Heart left ventricle (tissue), 16 donors: Measurements from ENCODE around the gene BBC3. TPM values are rescaled to one million over a fixed set of nuclear protein-coding genes. Genes with fewer than 3 reads are reported as not detected.
"Not testable (repeated sequence)": the region's sequence is repeated elsewhere in the genome, so short reads cannot be mapped to it uniquely, and the experiment has no call there.

Source experiments
- ATAC-seq, 4 donors: fragments of 200-7000 bp; cut with Tn5 transposase; one replicate each; pipeline ENCODE4 v1.9.1; 2020 to 2022; ENCODE audit warnings: moderate library complexity in 4 of 4, mild to moderate bottlenecking in 3 of 4, moderate number of reproducible peaks in 1 of 4
- DNase-seq, 5 donors: peaks; one replicate each; pipeline ENCODE4 v3.0.0-alpha.2; 2020
- H3K27ac ChIP-seq, 12 donors: fragments of 200-600 bp; sonication (generic) in 4 of 12; one replicate each; pipeline versions ENCODE4 v1.5.0 to v1.8.0; 2016 to 2022; ENCODE audit warnings: mild to moderate bottlenecking in 2 of 12
- H3K27me3 ChIP-seq, 9 donors: fragments of 200-600 bp; sonication (generic) in 2 of 9; one replicate each; pipeline versions ENCODE4 v1.5.1 to v1.8.0; 2016 to 2022; ENCODE audit warnings: mild to moderate bottlenecking in 3 of 9
- H3K36me3 ChIP-seq, 9 donors: fragments of 200-600 bp; sonication (generic) in 2 of 9; one replicate each; pipeline versions ENCODE4 v1.5.0 to v1.8.0; 2018 to 2022; ENCODE audit warnings: mild to moderate bottlenecking in 2 of 9
- H3K4me1 ChIP-seq, 12 donors: fragments of 200-600 bp; sonication (generic) in 4 of 12; one replicate each; pipeline versions ENCODE4 v1.5.0 to v1.8.0; 2016 to 2022; ENCODE audit warnings: mild to moderate bottlenecking in 3 of 12
- H3K4me3 ChIP-seq, 12 donors: fragments of 200-600 bp; sonication (generic) in 4 of 12; one replicate each; pipeline versions ENCODE4 v1.5.0 to v1.8.0; 2017 to 2022; ENCODE audit warnings: mild to moderate bottlenecking in 9 of 12, moderate library complexity in 4 of 12
- H3K9me3 ChIP-seq, 12 donors: fragments of 200-600 bp; sonication (generic) in 4 of 12; one replicate each; pipeline versions ENCODE4 v1.5.0 to v1.8.0; 2016 to 2022; ENCODE audit warnings: mild to moderate bottlenecking in 1 of 12
- CTCF ChIP-seq, 12 donors: fragments of 200-600 bp; sonication (generic) in 4 of 12; IDR thresholded peaks; one replicate each; pipeline versions ENCODE4 v1.5.0 to v1.8.0; 2018 to 2022; ENCODE audit warnings: antibody characterized with exemption in 12 of 12, mild to moderate bottlenecking in 5 of 12
- POLR2A ChIP-seq, 2 donors: fragments of 450-650 bp; IDR thresholded peaks; one replicate each; pipeline ENCODE4 v1.6.1; 2017; ENCODE audit warnings: antibody characterized with exemption in 2 of 2, mild to moderate bottlenecking in 2 of 2, moderate library complexity in 2 of 2
- WGBS, 4 donors: extraction: QIAGEN DNeasy Blood & Tissue Kit in 2 of 4; methylation state at CpG; one replicate each; pipeline versions ENCODE4 v1.1.5 to v1.1.7; 2013 to 2018; 5-methylcytosine and 5-hydroxymethylcytosine counted together
- intact Hi-C, 10 donors: fragments of 100-400 bp; cut with DNase I; formaldehyde crosslinking; loops; one replicate each; pipeline versions ENCODE4 v1.11.1 to v1.14.2; 2022
- long read RNA-seq, 3 donors: library from polyadenylated mRNA; unstranded; transcript quantifications; one replicate each; pipeline ENCODE4 v2.0.0, GENCODE V29; 2020 to 2021
- polyA plus RNA-seq, 2 donors: library from polyadenylated mRNA; stranded (reverse); fragments of 200-250 nt; gene quantifications; one replicate each; pipeline ENCODE4 v1.2.3, GENCODE V29; 2013
- total RNA-seq, 9 donors: library from RNA; depleted of rRNA in 2 of 9; stranded (reverse); fragments of >200 nt in 2 of 9; fragmentation: NEBNext Ultra II Directional in 3 of 9; extraction: Animal tissue kit (Norgen Biotek cat#: 25700) in 3 of 9; gene quantifications; one replicate each; pipeline versions ENCODE4 v1.1.0 to v1.2.4, GENCODE V29; 2016 to 2023
- donor health status: ischemic (EF 13 %, LVEDD 7.1; RV severe dilation, severe dysfunction).
- donor health status: healthy with polysubstance abuse.
- donor health status: DM: no; HTN: yes; CAD: no.
- donor health status: DM: no; HTN: no; CAD: no.
- donor health status: ischemic (EF 25% LVEDD 6.9; RV normal size, moderate dysfunction).
- donor health status: ischemic (EF 25% LVEDD 5.7; RV mildly dilated, moderate dysfunction).
- donor health status: healthy.
- donor health status: DM: yes; HTN: yes; CAD: no.
- donor health status: ischemic (EF 35%, LVEDD 5.7; RV mildly dilated, moderate dysfunction).
- donor health status: nonischemic (EF 11% LVEDD 7.7; RV severe dilation, severe dysfunction).
- donor health status: DM: yes; HTN: yes; CAD: no.
- donor health status: PGD.
- donor health status: ischemic (EF 29% LVEDD 5.4; RV normal size, mild dysfunction).
- donor health status: nonischemic (EF 23%, LVEDD 6.1; RV moderate dilation, normal function).

The BBC3 gene
- total RNA-seq (1 to 10 TPM; 1.9 to 5.4 (median 4.6) TPM), polyA plus RNA-seq (1 to 10 TPM; 3.8 to 5.0 TPM)
- long read RNA-seq, donor 1, partial matches to known transcripts = 0 of 2 reads
- long read RNA-seq, donor 1, other reads (novel, unspliced or antisense) = 1 of 2 reads
- long read RNA-seq, donor 2 = 0 reads
- long read RNA-seq, donor 3, partial matches to known transcripts = 0 of 2 reads
- long read RNA-seq, donor 3, other reads (novel, unspliced or antisense) = 1 of 2 reads

GRCh38 chr19:47230921-47231214 lies at the start of gene BBC3:
Gene BBC3, minus strand, starts transcription at chr19:47231199. Its CDS starts 2,768 bp downstream, at chr19:47228431.
- 0 to 1% (median 0%) methylated on average over 12 to 43 of the region's 43 CpGs; no CpG with 5 or more reads in 1 of the 4 donors for WGBS, 4 donors
- Histone ChIP-seq H3K4me1 (peaks cover 0 to 61% (median 34%) of the 10 kb centered on the region in 12 donors), H3K27me3 (no peaks in the 10 kb centered on the region), H3K9me3 (no peaks in the 10 kb centered on the region), H3K36me3 (no peaks in the 10 kb centered on the region), H3K27ac (peak within 1 kb of the TSS; percentile 70 to 100 (median 96)), H3K4me3 (peak within 1 kb of the TSS; percentile 72 to 99 (median 96))
- intact Hi-C loops = loop anchor here in 1 of 10 donors (2.0 kb wide), 1 partner anchor 14 kb away; no protein-coding TSS in a partner anchor
- TF ChIP-seq POLR2A (IDR thresholded peaks at IDR 0.05) = peak in 1 of 2 donors; percentile 62
- no peak for TF ChIP-seq CTCF (IDR thresholded peaks at IDR 0.05)
- DNase-seq = peak in 1 of 5 donors; percentile 52
- ATAC-seq = no peak

GRCh38 chr19:47280183-47280797 lies 49.3 kb upstream of the BBC3 start:
- H3K27ac ChIP-seq = no peak overlapping the region

GRCh38 chr19:47276513-47276912 lies 45.5 kb upstream of the BBC3 start:
- not testable (repeated sequence) for H3K27me3 ChIP-seq, H3K9me3 ChIP-seq, ATAC-seq, H3K36me3 ChIP-seq, DNase-seq
- intact Hi-C loops = loop anchor here in 1 of 10 donors (10.0 kb wide), 1 partner anchor 328 kb away; the partner anchor contains the start of gene BICRA
- Histone ChIP-seq H3K4me1 (peaks cover 3 to 48% (median 36%) of the 10 kb centered on the region in 12 donors), H3K4me3 (peak overlapping the region in 1 of 12 donors; percentile 64), H3K27ac (peak overlapping the region in 11 of 12 donors; percentile 51 to 98 (median 80))
- 84 to 89% (median 86%) methylated on average over 3 of the region's 3 CpGs for WGBS, 4 donors

More at GRCh38 chr19:47280183-47280797, 49.3 kb upstream of the BBC3 start:
- peak in 9 of 12 donors; percentile 12 to 45 (median 35) for TF ChIP-seq CTCF (IDR thresholded peaks at IDR 0.05)
- no peak for TF ChIP-seq POLR2A (IDR thresholded peaks at IDR 0.05)
- H3K4me3 ChIP-seq = no peak overlapping the region
- 87 to 94% (median 89%) methylated on average over 12 to 13 of the region's 13 CpGs for WGBS, 4 donors
- H3K36me3 ChIP-seq = peaks cover 0 to 7% (median 0%) of the 10 kb centered on the region in 9 donors
- intact Hi-C loops = no loop called here
- no peak for DNase-seq
- no peaks in the 10 kb centered on the region for H3K27me3 ChIP-seq
- H3K4me1 ChIP-seq = peaks cover 3 to 44% (median 19%) of the 10 kb centered on the region in 12 donors
- H3K9me3 ChIP-seq = no peaks in the 10 kb centered on the region
- no peak for ATAC-seq

- Histone ChIP-seq H3K27me3 (no peaks in the 10 kb centered on the region), H3K27ac (peak overlapping the region in 11 of 12 donors; percentile 68 to 98 (median 81)), H3K36me3 (peaks cover 0 to 12% (median 5%) of the 10 kb centered on the region in 9 donors), H3K9me3 (no peaks in the 10 kb centered on the region), H3K4me3 (peak overlapping the region in 11 of 12 donors; percentile 64 to 83 (median 72)), H3K4me1 (peaks cover 3 to 48% (median 36%) of the 10 kb centered on the region in 12 donors)
- ATAC-seq (peak in 1 of 4 donors; percentile 1), DNase-seq (peak in 4 of 5 donors; percentile 54 to 77 (median 65))
- intact Hi-C loops = loop anchor here in 1 of 10 donors (10.0 kb wide), 1 partner anchor 329 kb away; the partner anchor contains the start of gene BICRA
- TF ChIP-seq CTCF (IDR thresholded peaks at IDR 0.05) = no peak
- no peak for TF ChIP-seq POLR2A (IDR thresholded peaks at IDR 0.05)
- 39 to 61% (median 51%) methylated on average over 13 of the region's 13 CpGs for WGBS, 4 donors
These were observed 44.9 kb upstream of the BBC3 start for GRCh38 chr19:47275791-47276461.
